ENCODE results near the gene GIPR. TPM values are rescaled to one million over a fixed set of nuclear protein-coding genes. Genes with fewer than 3 reads are reported as not detected.
"Not testable (repeated sequence)": the region's sequence is repeated elsewhere in the genome, so short reads cannot be mapped to it uniquely, and the experiment has no call there.

GIPR gene, protein sequence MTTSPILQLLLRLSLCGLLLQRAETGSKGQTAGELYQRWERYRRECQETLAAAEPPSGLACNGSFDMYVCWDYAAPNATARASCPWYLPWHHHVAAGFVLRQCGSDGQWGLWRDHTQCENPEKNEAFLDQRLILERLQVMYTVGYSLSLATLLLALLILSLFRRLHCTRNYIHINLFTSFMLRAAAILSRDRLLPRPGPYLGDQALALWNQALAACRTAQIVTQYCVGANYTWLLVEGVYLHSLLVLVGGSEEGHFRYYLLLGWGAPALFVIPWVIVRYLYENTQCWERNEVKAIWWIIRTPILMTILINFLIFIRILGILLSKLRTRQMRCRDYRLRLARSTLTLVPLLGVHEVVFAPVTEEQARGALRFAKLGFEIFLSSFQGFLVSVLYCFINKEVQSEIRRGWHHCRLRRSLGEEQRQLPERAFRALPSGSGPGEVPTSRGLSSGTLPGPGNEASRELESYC
- not detected in 2 replicates for total RNA-seq (2014; rRNA removed; shearing (Covaris generic); ENCODE audit: low replicate concordance)

DNA sequence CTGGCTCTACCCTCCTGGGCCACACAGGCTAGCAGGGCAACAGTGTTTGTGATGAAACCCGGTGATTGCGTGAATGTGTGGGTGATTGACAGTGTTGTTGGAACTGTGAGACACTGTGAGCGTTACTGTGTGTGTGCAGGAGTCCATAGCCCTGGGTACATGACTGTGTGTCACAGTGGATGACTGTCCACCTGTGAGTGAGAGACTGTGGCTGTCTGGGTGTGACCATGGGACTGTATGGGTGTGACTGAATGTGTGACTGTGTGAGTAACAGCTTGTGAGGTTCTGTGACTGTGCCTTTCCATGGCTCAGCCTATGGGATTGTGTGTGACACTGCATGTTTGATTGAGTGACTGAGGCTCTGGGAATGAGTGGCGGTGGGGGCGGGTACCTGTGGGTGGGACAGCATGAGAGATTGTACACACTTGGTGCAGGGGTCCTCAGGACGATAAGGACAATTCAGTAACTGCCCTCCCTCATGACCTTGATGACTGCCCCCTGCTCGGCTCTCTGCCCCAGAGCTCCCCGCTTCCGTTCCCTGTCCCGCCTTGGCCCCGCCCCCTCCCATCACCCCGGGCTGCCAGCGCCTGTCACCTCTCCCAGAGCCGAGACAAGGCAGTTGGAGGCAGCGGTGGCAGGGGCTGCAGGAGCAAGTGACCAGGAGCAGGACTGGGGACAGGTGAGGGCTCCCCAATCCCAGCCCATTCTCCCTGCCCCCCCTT, at the start of gene GIPR:
Gene GIPR, plus strand, starts transcription at position 602 of the 722 bp plus-strand sequence. CDS start 1,300 bp downstream, outside the sequence.
- DNase-seq: peak; percentile 24
- no peaks in the 10 kb centered on the region for H3K36me3 ChIP-seq

DNA sequence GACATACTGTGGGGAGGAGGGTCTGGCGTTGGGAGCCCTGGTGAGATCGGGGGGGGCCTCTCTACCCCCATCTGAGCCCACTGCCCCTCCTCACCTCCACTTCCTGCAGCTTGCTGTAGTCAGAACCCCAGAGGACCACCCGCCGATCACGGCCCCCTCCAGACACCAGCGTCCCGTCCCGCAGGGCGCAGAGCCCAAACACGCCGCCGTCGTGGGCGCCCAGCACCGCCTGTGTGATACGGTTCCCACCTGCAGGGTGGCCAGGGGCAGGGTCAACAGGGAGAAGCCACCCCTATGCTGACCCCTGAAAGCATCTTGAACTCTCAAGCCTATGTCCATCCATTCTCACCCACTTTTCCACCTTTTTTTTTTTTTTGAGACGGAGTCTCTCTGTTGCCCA, 46.6 kb upstream of the GIPR start:
- Histone ChIP-seq H3K4me3 (no peak overlapping the region), H3K27me3 (no peaks in the 10 kb centered on the region), H3K36me3 (peaks cover 47% of the 10 kb centered on the region), H3K9me3 (no peaks in the 10 kb centered on the region)
- DNase-seq: no peak

More for the DNA sequence above, at the start of gene GIPR:
- H3K4me3 ChIP-seq: peak within 1 kb of the TSS; percentile 34
- H3K27me3 ChIP-seq: peaks cover 30% of the 10 kb centered on the region
- H3K9me3 ChIP-seq: no peaks in the 10 kb centered on the region

DNA sequence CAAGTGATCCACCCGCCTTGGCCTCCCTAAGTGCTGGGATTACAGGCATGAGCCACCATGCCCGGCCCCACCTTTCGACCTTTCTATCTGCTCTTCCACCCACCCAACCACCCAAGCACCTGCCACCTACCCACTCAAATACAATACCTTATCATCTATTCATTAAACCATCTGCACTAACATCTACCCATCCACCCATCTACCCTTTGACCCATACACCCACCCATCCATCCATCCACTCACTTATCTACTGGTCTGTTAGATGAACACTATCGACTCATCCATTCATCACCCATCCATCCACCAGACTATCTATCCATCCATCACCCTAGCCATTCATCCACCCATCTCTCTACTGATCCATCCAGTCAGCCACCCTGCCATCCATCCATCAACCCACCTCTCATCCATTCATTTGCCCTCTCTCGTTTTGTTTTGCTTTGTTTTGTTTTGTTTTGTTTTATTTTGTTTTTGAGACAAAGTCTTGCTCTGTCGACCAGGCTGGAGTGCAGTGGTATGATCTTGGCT, 46.0 kb upstream of the GIPR start:
- no peak overlapping the region for H3K4me3 ChIP-seq
- H3K9me3 ChIP-seq: no peaks in the 10 kb centered on the region
- DNase-seq: no peak
- H3K36me3 ChIP-seq: peaks cover 43% of the 10 kb centered on the region
- H3K27me3 ChIP-seq: no peaks in the 10 kb centered on the region

DNA sequence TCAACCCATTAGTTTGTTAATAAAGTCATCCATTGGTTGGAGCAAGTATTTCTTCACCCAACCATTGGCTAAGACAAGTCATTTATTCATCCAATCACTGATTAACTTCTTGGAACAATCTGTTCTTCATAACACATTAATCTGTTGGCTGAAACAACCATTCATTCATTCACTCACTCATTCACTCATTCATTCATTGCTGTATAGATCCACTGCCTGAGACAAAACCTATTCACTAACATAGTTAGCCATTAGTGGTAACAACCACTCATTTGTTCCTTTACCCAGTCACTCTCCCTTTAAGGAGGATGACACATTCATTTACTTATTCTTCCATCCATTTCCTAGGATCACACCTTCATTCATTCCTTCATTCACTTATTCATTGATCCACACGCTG, 44.0 kb upstream of the GIPR start:
- H3K36me3 ChIP-seq: peaks cover 55% of the 10 kb centered on the region
- no peak overlapping the region for H3K4me3 ChIP-seq
- H3K9me3 ChIP-seq: no peaks in the 10 kb centered on the region
- H3K27me3 ChIP-seq: no peaks in the 10 kb centered on the region
- DNase-seq: no peak

DNA sequence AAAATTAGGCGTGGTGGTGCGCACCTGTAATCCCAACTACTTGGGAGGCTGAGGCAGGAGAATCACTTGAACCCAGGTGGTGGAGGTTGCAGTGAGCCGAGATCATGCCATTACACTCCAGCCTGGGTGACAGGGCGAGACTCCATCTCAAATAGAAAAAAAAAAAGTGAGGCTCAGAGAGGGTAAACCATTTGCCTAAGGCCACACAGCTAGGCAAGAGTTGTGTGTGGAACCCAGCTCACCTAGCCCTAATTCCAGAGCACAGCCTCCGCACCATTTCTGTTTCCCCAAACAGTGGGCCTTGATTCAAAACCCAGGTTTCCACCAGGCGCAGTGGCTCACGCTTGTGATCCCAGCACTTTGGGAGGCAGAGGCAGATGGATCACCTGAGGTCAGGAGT, 39.8 kb upstream of the GIPR start:
- not testable (repeated sequence) for H3K4me3 ChIP-seq, DNase-seq, H3K27me3 ChIP-seq, H3K9me3 ChIP-seq
- peaks cover 44% of the 10 kb centered on the region for H3K36me3 ChIP-seq

DNA sequence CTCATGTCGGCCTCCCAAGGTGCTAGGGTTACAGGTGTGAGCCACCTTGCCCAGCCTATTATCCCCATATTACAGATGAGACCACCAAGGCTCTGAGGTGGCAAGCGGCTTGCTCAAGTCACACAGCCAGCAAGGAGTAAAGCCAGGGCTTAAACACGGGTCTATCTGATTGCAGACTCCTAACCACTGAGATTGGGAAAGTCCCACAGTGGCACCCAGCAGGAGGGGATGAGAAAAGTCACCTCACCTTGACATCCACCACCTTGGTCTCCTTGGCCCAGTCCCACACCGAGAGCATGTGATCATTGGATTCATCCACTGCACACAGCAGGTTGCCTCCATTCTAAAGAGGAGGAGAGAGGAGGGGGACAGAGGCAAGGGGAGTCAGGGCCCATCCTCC, 38.3 kb upstream of the GIPR start:
- Histone ChIP-seq H3K9me3 (no peaks in the 10 kb centered on the region), H3K27me3 (no peaks in the 10 kb centered on the region), H3K36me3 (peaks cover 34% of the 10 kb centered on the region), H3K4me3 (no peak overlapping the region)
- DNase-seq: no peak

DNA sequence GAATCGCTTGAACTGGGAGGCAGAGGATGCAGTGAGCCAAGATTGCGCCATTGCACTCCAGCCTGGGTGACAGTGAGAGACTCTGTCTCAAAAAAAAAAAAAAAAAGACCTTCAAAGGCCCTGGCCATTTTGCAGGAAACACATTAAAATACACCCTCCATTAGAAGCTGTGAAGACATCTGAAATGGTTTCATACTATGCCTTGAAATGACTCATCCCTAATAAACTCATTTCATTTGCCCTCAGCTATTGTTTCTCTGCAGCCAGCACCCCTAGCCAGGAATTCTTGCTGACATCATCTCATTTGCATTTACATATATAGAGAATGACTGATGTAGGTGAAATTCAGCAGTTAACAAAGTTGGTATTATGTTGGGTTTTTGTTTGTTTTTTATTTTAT, 37.6 kb upstream of the GIPR start:
- peaks cover 31% of the 10 kb centered on the region for H3K36me3 ChIP-seq
- H3K27me3 ChIP-seq: no peaks in the 10 kb centered on the region

DNA sequence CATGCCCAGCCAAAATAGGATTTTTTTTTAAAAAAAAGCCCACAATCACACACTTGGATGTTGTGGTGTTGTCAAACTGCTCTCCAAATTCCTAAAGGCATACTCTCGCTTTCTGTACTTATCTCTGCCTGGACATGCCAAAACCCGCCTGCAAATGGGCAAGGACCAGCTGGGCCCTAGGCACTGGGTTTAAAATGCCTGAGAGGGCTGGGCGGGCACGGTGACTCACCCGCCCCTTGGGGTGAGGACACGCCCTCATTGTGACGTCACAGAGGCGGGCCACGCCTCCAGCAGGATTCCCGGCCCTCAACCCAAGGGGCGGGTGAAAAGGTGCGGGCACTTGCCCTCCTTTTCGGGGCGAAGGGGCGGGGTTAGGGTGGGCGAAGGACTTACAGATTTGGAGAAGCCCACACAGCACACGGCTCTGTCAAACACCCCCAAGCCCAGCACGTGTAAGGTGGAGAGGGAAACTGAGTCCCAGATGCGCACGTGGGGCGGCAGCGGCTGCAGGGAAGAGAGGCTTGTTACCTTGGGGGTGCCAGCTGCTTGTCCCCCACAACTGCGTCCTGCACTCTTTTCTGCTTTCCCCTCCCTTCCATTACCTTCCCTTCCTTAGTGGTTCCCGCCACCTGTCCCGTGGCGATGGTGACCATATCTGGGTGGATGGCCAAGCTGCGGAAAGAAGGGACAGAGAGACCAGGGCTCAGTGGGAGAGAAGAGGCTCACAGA, 35.4 kb upstream of the GIPR start:
- H3K4me3 ChIP-seq: no peak overlapping the region
- DNase-seq: peak; percentile 99
- peaks cover 24% of the 10 kb centered on the region for H3K36me3 ChIP-seq
- no peaks in the 10 kb centered on the region for H3K9me3 ChIP-seq
- H3K27me3 ChIP-seq: no peaks in the 10 kb centered on the region

More for the DNA sequence above, 37.6 kb upstream of the GIPR start:
- H3K9me3 ChIP-seq: no peaks in the 10 kb centered on the region
- H3K4me3 ChIP-seq: no peak overlapping the region
- DNase-seq: peak; percentile 84

DNA sequence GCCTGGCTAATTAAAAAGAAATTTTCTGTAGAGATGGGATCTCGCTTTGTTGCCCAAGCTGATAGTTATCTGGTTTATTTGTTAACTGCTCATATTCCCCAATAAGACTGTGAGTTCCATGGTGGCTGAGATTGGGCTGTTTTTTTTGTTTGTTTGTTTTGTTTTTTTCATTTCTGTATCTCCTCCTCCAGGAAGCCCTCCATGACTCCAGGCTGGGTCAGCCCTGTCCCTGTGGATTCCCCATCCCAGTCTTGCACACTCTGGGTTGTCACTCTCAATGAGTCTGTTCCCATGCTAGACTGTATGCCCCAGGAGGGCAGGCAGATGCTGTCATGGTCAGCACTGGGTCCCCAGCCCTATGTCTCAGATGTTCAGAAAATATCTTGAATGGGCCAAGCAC, 31.7 kb upstream of the GIPR start:
- no peak for DNase-seq
- Histone ChIP-seq H3K4me3 (no peak overlapping the region), H3K27me3 (no peaks in the 10 kb centered on the region), H3K9me3 (no peaks in the 10 kb centered on the region), H3K36me3 (peaks cover 5% of the 10 kb centered on the region)

DNA sequence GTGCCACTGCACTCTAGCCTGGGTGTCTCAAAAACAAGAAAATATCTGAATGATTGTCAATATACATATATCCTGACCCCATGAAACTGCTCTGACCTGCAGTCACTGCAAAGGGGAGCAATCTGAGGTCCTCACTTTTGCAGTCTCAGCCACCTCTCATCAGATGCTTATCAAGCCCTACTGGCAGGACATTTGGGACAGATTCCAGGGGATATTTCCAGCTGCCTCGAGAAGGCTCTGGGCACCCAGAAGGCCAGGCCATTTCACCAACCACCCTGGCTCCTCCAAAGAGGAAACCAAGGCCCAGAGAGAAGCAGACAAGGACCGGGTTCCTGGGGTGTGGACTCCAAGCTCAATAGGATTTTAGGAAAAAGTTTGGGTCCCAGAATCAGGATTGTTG, 31.1 kb upstream of the GIPR start:
- Histone ChIP-seq H3K27me3 (no peaks in the 10 kb centered on the region), H3K36me3 (peaks cover 5% of the 10 kb centered on the region), H3K9me3 (no peaks in the 10 kb centered on the region), H3K4me3 (no peak overlapping the region)
- DNase-seq: no peak

DNA sequence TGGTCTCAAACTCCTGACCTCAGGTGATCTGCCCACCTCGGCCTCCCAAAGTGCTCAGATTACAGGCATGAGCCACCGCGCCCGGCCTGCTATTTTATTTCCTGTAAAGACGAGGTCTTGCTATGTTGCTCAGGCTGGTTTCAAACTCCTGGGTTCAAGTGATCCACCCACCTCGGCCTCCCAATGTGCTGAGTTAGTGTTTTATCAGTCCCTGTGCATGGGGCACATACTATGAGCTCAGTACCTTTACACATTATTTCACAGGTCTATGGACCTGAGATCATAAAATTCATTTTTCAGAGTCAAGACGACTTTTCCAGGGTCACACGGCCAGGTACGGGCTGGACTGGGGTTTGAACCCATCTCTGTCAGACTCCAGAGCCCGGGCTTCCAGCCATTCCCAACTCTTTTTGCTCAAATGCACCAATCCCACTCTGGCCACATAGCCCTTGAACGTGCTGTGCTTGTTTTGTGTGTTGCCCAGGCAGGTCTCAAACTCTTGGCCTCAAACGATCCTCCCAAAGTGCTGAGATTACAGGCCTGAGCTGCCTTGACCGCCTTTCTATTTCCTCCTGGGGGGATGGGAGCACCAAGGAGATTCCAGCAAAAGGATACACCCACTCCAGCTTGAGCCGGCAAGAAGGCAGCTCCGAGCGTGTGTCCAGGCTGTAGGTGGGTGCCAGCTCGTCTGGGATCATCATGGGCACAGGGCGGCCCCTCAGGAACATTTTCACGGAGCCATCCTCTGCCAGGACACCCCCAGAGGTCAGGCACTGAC, 29.9 kb upstream of the GIPR start:
- Histone ChIP-seq H3K27me3 (no peaks in the 10 kb centered on the region), H3K4me3 (peak overlapping the region; percentile 73), H3K36me3 (peaks cover 5% of the 10 kb centered on the region), H3K9me3 (no peaks in the 10 kb centered on the region)
- no peak for DNase-seq

DNA sequence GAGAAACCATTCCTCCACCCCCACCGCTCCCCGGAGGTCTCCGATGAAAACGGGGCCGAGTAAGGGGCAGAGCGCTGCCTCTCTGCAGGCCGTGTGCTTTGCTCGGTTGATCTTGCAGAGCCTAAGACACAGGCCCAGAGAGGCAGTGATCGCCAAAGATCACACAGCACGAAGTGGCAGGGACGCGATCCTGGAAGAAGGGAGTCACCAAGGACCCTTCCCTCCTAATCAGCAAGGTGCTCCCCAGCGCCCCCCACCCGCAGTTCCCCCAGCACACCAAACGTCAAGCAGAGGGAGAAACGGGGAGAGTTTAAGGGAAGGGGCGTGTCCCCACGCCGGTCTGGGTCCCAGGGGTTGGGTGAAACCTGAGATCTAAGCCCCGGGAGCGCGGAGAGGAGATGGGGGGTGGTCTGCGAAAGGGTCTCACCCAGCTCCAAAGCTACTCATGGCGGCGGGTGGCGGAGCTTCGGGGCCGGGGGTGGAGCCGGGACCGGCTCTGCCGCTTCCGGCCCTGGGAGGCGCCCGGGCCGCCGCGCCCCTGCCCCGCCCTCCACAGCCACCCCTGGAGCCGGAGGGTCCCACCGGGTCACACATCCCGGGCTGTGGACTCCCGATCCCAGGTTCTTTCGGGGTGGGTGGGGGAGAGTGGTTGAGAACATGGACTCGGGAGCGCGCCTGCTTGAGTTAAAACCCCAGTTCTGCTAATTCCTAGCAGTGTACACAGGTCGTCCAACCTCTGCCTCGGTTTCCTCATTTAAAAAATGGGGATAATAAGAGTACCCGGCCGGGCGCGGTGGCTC, 28.9 kb upstream of the GIPR start, which contains the start of gene EML2:
Gene EML2, minus strand, starts transcription at position 468 of the 800 bp plus-strand sequence. Its CDS starts 21 bp downstream, at position 447.
- Histone ChIP-seq H3K4me3 (peak within 1 kb of the TSS; percentile 73), H3K27me3 (no peaks in the 10 kb centered on the region), H3K9me3 (no peaks in the 10 kb centered on the region), H3K36me3 (peaks cover 5% of the 10 kb centered on the region)
- DNase-seq: peak; percentile 71

DNA sequence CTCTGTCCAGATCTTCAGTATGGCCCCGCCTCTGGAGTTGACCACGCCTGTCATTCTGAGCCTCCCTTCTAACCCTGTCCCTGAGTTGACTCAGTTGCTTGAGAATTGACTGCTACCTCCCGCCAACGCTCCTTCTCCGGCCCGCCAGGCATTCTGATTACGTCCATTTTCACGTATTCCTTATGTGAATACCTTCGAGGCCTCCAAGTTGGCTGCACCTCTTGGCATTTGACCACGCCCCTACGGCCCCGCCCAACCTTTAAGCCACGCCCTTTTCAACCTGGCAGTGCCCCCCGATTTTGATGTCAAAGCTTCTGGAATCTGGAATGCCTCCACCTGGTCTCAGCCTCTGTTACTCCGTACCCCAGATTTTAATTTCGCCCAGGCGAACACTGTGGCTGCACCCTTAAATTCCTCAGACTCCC, 27.2 kb upstream of the GIPR start:
- no peaks in the 10 kb centered on the region for H3K9me3 ChIP-seq
- no peak for DNase-seq
- H3K4me3 ChIP-seq: no peak overlapping the region
- no peaks in the 10 kb centered on the region for H3K27me3 ChIP-seq
- peaks cover 5% of the 10 kb centered on the region for H3K36me3 ChIP-seq

DNA sequence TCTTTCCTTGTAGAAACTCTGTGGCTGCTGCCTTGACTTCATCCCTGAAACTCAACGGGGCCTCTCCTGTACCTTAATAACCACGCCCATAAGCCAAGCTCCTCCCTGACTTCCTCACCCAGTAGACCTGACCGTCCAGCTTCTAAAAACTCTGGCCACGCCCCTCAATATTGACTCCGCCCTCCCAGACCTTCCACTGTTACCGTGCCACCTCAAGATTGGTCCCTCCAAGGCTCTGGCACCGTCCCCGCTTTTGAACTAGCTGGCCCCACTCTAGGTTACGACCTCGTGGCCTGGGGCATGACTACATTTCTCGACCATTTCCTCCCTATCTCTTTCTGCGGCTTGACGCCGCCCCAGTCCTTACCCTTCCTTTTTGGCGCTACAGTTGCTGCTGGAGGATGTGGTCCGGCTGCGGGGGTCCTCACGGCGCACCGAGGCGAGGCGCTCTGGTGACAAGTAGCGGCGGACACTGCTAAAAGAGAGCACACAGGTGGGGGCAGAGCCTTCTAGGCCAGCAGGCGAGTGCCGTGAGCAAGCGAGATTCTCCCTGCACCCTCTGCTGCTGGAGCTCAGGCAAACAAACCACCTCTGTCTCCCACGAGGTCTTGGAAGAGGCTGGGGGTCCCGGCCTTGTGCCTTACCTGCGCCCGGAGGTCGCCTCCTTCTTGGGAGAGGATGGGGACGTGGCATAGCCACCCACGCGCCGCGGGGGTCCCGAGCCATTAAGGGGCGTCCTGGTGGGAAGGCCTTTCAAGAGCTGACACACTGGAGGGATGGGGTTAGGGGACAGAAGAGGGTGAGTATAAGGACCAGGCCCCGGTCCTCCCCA, 26.5 kb upstream of the GIPR start:
- peak; percentile 92 for DNase-seq
- Histone ChIP-seq H3K36me3 (peaks cover 5% of the 10 kb centered on the region), H3K4me3 (peak overlapping the region; percentile 33), H3K27me3 (no peaks in the 10 kb centered on the region), H3K9me3 (no peaks in the 10 kb centered on the region)
